HUES48 (cell line): ENCODE measurements around the gene C1orf50.

Experiments used
- H3K27ac ChIP-seq: one replicate; pipeline ENCODE4 v1.7.0; 2013; ENCODE audit warnings: low read depth, low read length, inconsistent platforms
- H3K27me3 ChIP-seq: 2 replicates; pipeline ENCODE4 v1.6.1; 2013; ENCODE audit warnings: mild to moderate bottlenecking, low read length; ENCODE audit not compliant: control insufficient read depth, insufficient read depth
- H3K36me3 ChIP-seq: 2 replicates; pipeline ENCODE4 v1.6.1; 2013; ENCODE audit warnings: low read length; ENCODE audit not compliant: control insufficient read depth, insufficient read depth
- H3K4me1 ChIP-seq: 2 replicates; pipeline ENCODE4 v1.6.1; 2013; ENCODE audit warnings: mild to moderate bottlenecking, low read length; ENCODE audit not compliant: control insufficient read depth, insufficient read depth
- H3K4me3 ChIP-seq: 2 replicates; pipeline ENCODE4 v1.5.1; 2013; ENCODE audit warnings: mild to moderate bottlenecking, low read depth, low read length
- H3K9ac ChIP-seq: 2 replicates; pipeline ENCODE4 v1.6.1; 2013; ENCODE audit warnings: mild to moderate bottlenecking, low read depth, low read length, moderate library complexity
- H3K9me3 ChIP-seq: 2 replicates; pipeline ENCODE4 v1.6.1; 2013; ENCODE audit warnings: low read length; ENCODE audit not compliant: control insufficient read depth, insufficient read depth

Gene C1orf50

GRCh38 chr1:42824481-42825035, 57.5 kb downstream of the C1orf50 start:
- Histone ChIP-seq H3K9me3 (no peaks in the 10 kb centered on the region), H3K4me3 (no peak overlapping the region), H3K27ac (no peak overlapping the region), H3K36me3 (no peaks in the 10 kb centered on the region), H3K9ac (no peak overlapping the region), H3K4me1 (no peaks in the 10 kb centered on the region), H3K27me3 (no peaks in the 10 kb centered on the region)

- Histone ChIP-seq H3K4me1 (no peaks in the 10 kb centered on the region), H3K27me3 (no peaks in the 10 kb centered on the region), H3K9ac (no peak overlapping the region), H3K9me3 (no peaks in the 10 kb centered on the region), H3K27ac (no peak overlapping the region), H3K4me3 (no peak overlapping the region), H3K36me3 (no peaks in the 10 kb centered on the region)
Observed at GRCh38 chr1:42825036-42825851, 58.2 kb downstream of the C1orf50 start.
